ACHN (cell line): ENCODE results near the gene FGD3.
"Not testable (repeated sequence)": the region's sequence is repeated elsewhere in the genome, so short reads cannot be mapped to it uniquely, and the experiment has no call there.

Source experiments
- DNase-seq: peaks from one replicate; pipeline ENCODE4 v3.0.0-alpha.2; 2015
- in situ Hi-C: cut with HindIII; loops from 2 replicates; pipeline ENCODE4 v1.10.0; 2017; ENCODE audit warnings: low sequenced_read_pairs, low pct_ligation_motif_present, low pct_unique_long_range_greater_than_20kb

FGD3 gene

DNA sequence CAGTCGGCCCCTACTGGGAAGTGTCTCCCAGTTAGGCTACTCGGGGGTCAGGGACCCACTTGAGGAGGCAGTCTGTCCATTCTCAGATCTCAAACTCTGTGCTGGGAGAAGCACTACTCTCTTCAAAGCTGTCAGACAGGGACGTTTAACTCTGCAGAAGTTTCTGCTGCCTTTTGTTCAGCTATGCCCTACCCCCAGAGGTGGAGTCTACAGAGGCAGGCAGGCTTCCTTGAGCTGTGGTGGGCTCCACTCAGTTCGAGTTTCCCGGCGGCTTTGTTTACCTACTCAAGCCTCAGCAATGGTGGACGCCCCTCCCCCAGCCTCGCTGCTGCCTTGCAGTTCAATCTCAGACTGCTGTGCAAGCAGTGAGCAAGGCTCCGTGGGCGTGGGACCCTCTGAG, 51.5 kb downstream of the FGD3 start:
- in situ Hi-C loops, DNase-seq: not testable (repeated sequence)

DNA sequence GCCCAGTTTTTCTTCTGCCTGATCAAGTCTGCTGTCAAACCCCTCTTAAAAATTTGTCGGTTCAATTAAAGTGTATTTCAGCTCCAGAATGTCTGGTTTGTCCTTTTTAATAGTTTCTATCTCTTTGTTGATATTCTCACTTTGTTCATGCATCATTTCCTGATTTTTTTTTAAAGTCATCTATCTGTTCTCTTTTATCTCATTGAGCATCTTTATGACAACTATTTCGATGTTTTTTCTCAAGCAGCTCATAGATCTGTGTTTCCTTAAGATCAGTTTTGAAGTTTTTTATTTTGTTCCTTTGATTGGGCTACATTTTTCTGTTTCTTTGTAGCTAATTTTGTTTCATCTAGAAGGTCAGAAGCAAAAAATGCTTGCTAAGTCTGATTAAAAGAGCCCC, 53.7 kb downstream of the FGD3 start:
- no peak for DNase-seq
- in situ Hi-C loops, result no loop called here

DNA sequence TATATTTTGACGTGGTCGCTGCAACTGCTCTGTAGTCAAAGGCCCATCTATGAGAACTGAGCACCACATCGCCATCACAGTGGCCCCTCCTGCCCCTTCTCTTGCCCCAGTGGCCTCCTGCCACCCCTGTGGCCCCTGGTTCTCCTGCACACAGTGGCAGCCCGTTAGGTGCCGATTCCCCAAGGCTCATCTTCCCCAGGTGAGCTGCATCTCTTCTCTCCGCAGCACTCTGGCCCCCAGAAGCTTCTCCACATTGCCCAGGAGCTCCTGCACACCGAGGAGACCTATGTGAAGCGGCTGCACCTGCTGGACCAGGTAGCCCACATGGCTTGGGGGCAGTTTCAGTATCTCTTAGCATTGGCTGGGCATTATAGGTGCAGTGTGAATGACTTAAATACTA, 55.4 kb downstream of the FGD3 start:
- in situ Hi-C loops, result no loop called here
- DNase-seq, result no peak

DNA sequence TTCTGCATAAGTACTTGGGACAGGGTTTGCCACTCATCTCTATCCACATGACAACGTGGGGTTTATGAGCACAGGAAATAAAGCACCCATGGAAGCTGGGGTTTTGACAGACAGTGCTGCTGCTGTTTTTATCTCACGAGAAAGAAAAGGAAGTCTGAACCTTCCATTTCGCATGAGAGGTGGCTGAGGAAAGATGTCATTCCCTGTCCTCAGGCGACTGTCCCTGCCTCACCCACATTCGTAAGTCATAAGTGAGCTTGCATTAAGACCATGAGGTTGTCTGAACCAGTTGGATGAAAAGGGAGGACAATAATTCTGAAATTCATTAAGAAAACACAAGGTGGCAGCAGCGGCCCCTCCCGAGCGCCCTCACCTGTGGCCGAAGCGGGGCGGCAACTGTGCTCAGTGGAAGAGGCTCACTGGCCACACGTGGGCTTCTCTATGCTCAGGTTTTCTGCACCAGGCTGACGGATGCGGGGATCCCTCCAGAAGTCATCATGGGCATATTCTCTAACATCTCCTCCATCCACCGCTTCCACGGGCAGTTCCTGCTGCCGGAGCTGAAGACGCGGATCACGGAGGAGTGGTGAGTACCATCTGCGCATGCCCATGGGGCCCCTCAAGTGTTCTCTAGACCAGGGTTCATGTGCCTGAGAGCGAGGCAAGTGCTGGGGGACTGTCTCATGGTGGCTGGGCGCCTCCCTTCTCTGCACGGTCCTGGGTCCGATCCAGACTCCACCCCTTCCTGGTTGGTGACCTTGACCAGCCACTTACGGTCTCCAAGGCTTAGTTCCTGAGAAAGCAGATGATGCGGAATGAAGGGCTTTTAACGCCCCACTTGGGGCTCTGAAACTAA, 56.5 kb downstream of the FGD3 start:
- peak; percentile 36 for DNase-seq
- in situ Hi-C loops, result no loop called here

DNA sequence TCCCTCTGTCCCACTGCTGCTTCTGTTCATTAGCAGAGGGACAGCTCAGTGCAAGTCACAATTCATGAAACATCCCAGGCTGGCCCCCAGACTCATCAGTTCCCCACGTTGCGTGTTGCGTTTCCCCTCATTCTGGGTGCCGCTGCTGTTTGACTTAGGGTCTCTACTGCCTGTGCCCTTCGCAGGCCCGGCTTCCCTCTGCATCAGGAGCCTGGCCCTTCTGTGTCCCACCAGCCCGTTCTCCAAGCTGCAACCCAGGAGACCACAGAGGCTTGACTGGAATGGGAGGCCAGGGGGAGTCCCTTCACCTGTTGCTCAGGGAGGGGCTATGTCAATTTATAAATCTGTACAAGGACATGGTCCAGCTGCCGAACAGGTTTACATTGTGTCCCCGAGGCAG, 57.2 kb downstream of the FGD3 start:
- in situ Hi-C loops, result no loop called here
- DNase-seq, result no peak

DNA sequence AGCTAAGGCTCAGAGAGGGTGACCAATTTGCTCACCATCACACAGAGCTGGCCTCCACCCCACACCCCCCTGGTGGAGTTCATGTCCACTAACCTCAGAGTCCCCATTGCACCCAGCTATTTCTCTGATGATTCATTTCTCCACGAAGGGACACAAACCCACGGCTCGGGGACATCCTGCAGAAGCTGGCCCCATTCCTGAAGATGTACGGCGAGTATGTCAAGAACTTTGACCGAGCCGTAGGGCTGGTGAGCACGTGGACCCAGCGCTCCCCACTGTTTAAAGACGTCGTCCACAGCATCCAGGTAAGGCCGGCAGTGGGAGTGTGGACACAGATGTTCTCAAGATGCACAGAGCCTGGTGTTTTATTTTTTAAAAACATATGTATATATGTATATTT, 58.6 kb downstream of the FGD3 start:
- in situ Hi-C loops, result no loop called here
- DNase-seq, result no peak

DNA sequence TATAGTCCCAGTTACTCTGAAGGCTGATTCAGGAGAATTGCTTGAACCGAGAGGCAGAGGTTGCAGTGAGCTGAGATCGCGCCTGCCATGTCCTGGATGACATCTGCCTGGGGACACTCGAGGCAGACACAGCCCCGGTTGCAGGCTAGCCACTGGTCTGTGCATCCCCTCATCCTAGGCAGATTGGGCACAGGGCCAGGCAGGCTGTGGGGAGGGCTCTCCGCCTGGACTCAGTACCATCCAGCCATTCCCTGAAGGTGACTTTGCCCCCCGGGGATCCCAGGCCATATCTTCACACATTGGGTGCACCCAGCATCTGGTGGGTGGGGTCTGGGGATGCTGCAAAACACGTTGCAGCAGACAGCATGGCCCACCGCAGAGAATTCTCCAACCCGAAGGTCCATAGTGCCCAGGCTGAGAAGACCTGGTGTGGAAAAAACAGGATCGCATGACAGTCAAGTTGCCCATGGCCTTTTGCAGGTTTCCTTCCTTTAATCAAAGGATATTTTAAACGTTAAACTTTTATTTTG, 60.3 kb downstream of the FGD3 start:
- in situ Hi-C loops, result no loop called here
- no peak for DNase-seq

DNA sequence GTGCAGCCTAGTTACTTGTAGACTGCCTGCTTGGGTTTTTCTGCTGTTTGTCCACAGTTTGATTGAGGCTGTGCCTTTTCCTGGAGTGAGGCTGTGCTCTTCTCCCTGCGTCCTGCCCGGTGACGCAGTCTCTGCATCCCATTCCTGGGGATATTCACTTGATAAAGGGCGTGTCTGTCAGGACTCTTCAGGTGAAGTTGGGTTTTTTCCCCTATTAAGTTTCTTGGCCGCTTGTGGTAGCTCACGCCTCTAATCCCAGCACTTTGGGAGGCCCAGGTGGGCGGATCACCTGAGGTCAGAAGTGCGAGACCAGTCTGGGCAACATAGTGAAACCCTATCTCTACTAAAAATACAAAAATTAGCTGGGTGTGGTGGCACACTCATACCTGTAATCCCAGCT, 61.1 kb downstream of the FGD3 start:
- in situ Hi-C loops, result no loop called here
- DNase-seq, result no peak

DNA sequence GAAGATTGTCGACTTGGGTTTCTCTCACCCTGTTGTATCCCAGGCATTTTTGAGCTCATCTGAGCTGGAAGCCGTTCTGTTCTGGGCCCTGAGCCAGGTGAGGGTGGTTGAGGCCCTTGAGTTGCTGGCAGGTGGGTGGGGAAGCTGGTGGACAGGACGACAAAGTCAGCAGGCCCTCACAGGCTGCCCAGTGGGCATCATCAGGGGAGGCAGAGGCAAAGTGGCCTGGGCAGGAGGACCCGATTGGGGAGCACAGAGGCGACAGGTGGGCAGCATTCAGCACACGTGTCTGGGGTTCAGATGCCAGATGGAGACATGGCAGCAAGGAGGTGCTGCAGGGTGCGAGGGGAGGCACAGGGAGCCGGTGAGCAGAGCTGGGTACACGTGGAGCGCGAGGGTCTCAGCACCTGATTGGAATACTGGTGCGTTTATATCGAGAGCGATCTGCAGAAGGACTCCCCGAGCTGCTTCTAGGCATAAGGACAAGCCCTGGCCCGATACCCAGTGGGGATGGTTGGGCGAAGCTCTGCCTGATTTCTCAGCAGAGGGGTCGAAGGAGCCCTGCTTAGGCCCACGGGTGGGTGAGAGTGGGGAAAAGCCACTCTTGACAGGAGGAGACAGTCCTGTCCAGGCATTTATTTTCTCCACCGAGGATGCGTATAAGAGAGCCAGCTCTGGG, 62.2 kb downstream of the FGD3 start:
- in situ Hi-C loops, result no loop called here
- no peak for DNase-seq

DNA sequence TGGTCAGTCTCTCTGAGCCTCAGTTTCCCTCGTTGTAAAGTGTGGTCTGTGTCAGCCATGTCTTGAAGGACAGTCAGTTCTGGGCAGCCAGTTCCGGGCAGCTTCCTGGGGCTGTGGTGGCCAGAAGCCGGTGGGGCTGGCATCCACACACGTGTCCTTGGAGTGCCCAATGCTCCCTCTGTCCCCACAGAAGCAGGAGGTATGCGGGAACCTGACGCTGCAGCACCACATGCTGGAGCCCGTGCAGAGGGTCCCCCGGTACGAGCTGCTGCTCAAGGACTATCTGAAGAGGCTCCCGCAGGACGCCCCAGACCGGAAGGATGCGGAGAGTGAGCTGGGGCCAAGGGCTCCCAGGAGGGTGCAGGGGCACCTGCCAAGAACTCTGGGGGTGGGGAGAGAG, 62.7 kb downstream of the FGD3 start:
- in situ Hi-C loops, result no loop called here

DNA sequence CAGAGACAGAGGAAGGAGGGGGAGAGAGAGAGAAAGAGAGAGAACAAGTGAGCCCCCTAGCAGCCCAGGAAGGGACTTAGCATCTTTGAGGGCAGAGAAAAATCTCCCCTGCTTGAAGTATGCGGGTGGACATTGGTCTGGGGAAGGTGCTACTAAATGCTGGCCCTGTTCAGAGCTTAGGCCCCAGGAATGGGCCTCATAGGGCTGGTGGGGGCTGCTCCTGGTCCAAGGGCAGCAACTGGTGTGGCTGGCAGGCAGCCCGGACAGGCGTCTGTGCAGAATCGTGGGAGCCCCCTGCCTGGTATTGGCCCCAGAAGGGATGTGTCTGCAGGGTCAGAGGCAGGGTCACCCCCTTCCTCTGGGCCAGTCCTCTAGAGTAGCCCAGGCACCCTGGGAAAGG, 63.4 kb downstream of the FGD3 start:
- DNase-seq, result no peak
- in situ Hi-C loops, result no loop called here

More for the DNA sequence above, 62.7 kb downstream of the FGD3 start:
- no peak for DNase-seq

DNA sequence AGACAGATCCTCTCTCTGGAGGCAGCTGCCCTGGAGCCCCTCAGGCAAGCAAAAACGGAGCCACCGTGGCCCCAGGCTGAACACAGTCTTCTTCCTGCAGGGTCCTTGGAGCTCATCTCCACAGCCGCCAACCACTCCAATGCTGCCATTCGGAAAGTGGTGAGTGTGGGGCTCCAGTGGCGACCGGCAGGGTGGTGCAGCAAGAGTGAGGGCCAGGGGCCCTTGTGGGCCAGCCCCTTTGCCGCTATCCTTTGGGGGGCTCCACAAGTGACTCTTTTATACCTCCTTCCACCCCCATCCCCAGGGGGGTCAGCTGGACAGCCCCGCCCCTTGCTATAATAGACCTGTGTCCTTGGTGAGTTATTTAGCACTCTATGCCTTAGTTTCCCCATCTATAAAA, 63.8 kb downstream of the FGD3 start:
- DNase-seq, result no peak
- in situ Hi-C loops, result no loop called here

DNA sequence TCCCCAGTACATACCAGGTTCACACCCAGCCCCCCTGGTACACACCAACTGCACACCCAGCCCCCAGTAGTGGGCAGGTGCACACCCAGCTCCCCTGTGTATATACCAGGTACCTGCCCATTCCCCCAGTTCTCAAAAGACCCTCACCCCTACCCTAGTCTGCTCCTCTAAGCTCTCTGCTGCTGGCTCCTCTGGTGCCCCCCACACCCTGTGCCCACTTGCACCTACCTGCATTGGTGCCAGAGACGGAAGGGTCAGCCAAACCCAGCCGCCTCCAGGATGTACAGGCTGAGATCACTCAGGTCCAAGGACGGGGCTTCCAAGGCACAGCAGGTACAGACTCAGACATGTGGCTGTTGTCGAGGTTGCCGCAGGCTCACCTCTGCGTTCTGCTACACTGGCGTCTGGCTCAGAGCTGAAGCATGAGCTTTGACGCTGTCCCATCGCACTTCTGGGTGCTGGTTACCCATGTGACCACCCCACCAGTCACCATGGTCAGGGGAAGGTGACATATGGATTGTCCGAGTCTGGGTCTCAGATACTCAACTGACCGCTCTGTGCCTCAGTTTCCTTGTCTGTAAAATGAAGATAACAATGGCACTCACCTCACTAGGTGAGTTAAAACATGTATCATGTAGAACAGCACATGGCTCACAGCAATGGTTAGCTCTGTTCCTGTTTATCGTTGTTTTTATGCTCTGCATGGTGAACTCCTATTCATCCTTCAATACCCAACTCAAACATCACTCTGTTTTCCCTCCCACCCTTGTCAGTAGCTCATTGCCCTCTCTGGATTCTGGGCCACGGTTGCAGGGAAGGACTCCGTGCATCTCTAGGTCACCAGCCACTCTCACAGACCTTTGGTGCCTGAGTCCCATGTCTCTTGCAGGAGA, 65.9 kb downstream of the FGD3 start:
- no peak for DNase-seq
- in situ Hi-C loops, result no loop called here

DNA sequence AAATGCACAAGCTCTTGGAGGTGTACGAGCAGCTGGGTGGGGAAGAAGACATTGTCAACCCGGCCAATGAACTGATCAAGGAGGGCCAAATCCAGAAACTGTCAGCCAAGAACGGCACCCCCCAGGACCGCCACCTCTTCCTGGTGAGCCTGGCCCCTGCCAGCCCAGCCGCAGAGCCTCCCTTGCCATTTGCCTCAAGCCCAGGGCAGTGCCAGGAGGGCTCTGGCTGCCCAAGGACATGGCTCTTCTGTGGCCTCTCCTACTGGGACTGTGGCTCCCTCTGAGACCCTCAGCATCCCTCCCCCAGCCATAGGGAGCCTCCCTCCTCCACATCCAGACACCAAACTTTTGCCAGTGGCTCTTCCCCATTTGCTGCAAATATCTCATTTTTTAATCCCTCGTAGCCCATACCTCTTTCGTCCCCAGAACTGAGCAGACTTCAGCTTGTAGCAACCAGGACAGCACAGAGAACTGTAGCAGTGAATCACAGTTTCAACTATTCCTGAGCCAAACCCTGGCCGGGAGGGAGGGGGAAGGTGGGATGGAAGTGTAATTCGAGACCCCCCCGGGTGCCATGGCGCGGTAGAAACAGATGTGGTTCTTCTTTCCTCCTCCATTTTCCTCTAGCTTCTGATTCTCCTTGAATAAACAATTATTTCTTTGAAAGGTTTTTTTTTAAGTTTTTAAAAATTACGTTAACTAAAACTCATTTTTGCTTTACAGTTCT, 66.7 kb downstream of the FGD3 start:
- in situ Hi-C loops, result no loop called here
- DNase-seq, result no peak

DNA sequence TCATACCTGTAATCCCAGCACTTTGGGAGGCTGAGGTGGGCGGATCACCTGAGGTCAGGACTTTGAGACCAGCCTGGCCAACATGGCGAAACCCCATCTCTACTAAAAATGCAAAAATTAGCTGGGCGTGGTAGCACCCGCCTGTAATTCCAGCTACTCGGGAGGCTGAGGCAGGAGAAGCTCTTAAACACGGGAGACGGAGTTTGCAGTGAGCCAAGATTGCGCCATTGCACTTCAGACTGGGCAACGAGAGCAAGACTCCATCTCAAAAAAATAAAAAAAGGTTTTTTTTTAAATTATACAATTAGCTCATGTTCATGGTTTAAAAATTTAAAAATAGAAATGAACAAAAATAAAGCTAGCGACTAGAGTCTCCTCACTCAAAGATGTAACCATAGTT, 67.9 kb downstream of the FGD3 start:
- in situ Hi-C loops, DNase-seq: not testable (repeated sequence)

DNA sequence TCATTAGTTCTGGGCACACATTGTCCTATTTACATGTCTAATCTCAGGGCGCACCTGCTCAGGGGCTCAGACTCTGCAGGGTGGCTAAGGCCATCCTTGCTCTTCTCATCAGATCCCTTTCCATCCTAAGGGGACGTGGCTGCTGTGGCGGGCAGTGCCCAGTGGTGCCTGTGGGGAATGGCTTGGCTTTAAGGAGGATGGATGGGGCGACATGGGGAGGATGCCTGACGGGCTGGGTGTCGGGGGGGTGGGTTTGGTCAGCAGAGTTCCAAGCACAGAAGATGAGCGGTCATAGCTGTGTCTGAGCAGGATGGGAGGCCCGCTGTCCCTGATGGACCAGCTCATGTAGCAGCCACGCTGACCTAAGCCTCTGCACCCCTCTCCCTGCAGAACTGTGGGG, 70.3 kb downstream of the FGD3 start:
- in situ Hi-C loops, result no loop called here
- DNase-seq, result no peak

DNA sequence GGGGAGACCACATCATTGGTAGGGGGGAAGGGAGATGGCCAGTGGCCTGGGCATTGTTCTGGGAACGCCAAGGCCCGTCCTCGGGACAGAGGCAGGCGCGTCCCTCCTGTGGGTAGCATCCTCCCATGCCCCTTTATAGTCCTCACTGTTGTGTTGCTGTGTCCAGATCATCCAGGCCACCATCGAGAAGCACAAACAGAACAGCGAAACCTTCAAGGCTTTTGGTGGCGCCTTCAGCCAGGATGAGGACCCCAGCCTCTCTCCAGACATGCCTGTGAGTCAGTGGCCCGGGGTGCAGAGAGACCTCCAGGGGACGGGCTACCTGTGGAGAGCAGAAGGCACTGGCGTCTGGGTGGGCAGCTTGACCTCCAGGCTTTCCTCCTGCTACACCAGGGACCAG, 72.8 kb downstream of the FGD3 start:
- in situ Hi-C loops, result no loop called here
- DNase-seq, result no peak
